ENCODE measurements around the gene SSU72.

GRCh38 chr1:1534401-1535154 is 40.1 kb downstream of the SSU72 start:
- TF ChIP-seq CTCF (conservative IDR thresholded peaks at IDR 0.05 in 1 of 2, IDR thresholded peaks at IDR 0.05 in 1 of 2; ENCODE audit: low read depth in 1 of 2, low read length in 2 of 2) (no peak), EZH2 (IDR thresholded peaks at IDR 0.05; ENCODE audit: low read length, missing control alignments) (no peak)

Measured in fibroblast of lung (primary cell).